CD14-positive monocyte (primary cell): Measurements from ENCODE around the gene CENPU. TPM values are rescaled to one million over a fixed set of nuclear protein-coding genes. Genes with fewer than 3 reads are reported as not detected.

Experiments
- DNase-seq, 3 donors: peaks; one replicate each; pipeline ENCODE4 v3.0.0-alpha.2; 2011 to 2022
- H2AFZ ChIP-seq: 2 replicates; pipeline ENCODE4 v1.6.0; 2012; ENCODE audit warnings: mild to moderate bottlenecking, low read depth, low read length, inconsistent platforms; ENCODE audit not compliant: insufficient read depth, poor library complexity, severe bottlenecking
- H3K27ac ChIP-seq, 2 donors: 1 replicate in 1 of 2; 2 replicates in 1 of 2; pipeline ENCODE4 v1.5.1; 2012 to 2013; ENCODE audit warnings: low read length in 2 of 2, control low read depth in 1 of 2, inconsistent platforms in 1 of 2, low read depth in 1 of 2, mild to moderate bottlenecking in 1 of 2
- H3K27me3 ChIP-seq, 2 donors: one replicate each; pipeline versions ENCODE4 v1.6.0 to v1.6.1; 2011 to 2013; ENCODE audit warnings: low read length in 2 of 2; ENCODE audit not compliant: control insufficient read depth in 2 of 2, insufficient read depth in 2 of 2
- H3K36me3 ChIP-seq, 2 donors: replicated peaks in 1 of 2; 1 replicate in 1 of 2; 2 replicates in 1 of 2; pipeline versions ENCODE4 v1.5.1 to v1.6.1; 2012 to 2013; ENCODE audit warnings: low read length in 2 of 2, control low read depth in 1 of 2, inconsistent platforms in 1 of 2, mild to moderate bottlenecking in 1 of 2; ENCODE audit not compliant: insufficient read depth in 2 of 2, control insufficient read depth in 1 of 2
- H3K4me1 ChIP-seq, 2 donors: 1 replicate in 1 of 2; 2 replicates in 1 of 2; pipeline versions ENCODE4 v1.5.1 to v1.6.1; 2012 to 2013; ENCODE audit warnings: low read length in 2 of 2, control low read depth in 1 of 2, inconsistent platforms in 1 of 2, mild to moderate bottlenecking in 1 of 2, moderate library complexity in 1 of 2; ENCODE audit not compliant: insufficient read depth in 2 of 2, control insufficient read depth in 1 of 2
- H3K4me2 ChIP-seq: replicated peaks from 2 replicates; pipeline ENCODE3; 2012; ENCODE audit warnings: low read length, moderate library complexity, mild to moderate bottlenecking; ENCODE audit not compliant: poor library complexity, severe bottlenecking; ENCODE audit errors: extremely low read depth
- H3K4me3 ChIP-seq, 3 experiments: fragments of 200-600 bp in 1 of 3; sonication (generic) in 1 of 3; replicated peaks in 1 of 3; 1 replicate in 2 of 3; 2 replicates in 1 of 3; pipeline ENCODE4 v1.5.1; 2011 to 2013; ENCODE audit warnings: low read length in 3 of 3, mild to moderate bottlenecking in 3 of 3, control low read depth in 2 of 3, low read depth in 2 of 3, inconsistent platforms in 1 of 3, moderate library complexity in 1 of 3
- H3K79me2 ChIP-seq: 2 replicates; pipeline ENCODE4 v1.6.0; 2012; ENCODE audit warnings: mild to moderate bottlenecking, control low read depth, inconsistent platforms, low read length, moderate library complexity; ENCODE audit not compliant: insufficient read depth
- H3K9ac ChIP-seq: 2 replicates; pipeline ENCODE4 v1.6.0; 2017; ENCODE audit warnings: low read length, mild to moderate bottlenecking; ENCODE audit not compliant: insufficient read depth, poor library complexity, severe bottlenecking
- H3K9me3 ChIP-seq, 2 donors: replicated peaks in 1 of 2; 1 replicate in 1 of 2; 2 replicates in 1 of 2; pipeline versions ENCODE4 v1.5.1 to v1.6.1; 2012 to 2013; ENCODE audit warnings: low read length in 2 of 2, control low read depth in 1 of 2; ENCODE audit not compliant: control insufficient read depth in 1 of 2, insufficient read depth in 1 of 2
- H4K20me1 ChIP-seq: 2 replicates; pipeline ENCODE4 v1.6.0; 2012; ENCODE audit warnings: mild to moderate bottlenecking, low read length, control low read depth, moderate library complexity; ENCODE audit not compliant: insufficient read depth
- H3K27ac Mint-ChIP-seq, 7 donors: one replicate each; pipeline ENCODE4 v1.8.0; 2020; ENCODE audit warnings: mild to moderate bottlenecking in 7 of 7, mixed read lengths in 7 of 7, moderate library complexity in 6 of 7, inconsistent platforms in 2 of 7
- H3K27me3 Mint-ChIP-seq, 3 donors: one replicate each; pipeline ENCODE4 v1.8.0; 2021 to 2022; ENCODE audit warnings: low read depth in 3 of 3, mild to moderate bottlenecking in 3 of 3, mixed read lengths in 3 of 3, moderate library complexity in 3 of 3, inconsistent platforms in 1 of 3
- H3K36me3 Mint-ChIP-seq, 2 donors: one replicate each; pipeline ENCODE4 v1.8.0; 2020; ENCODE audit warnings: mixed read lengths in 2 of 2, inconsistent platforms in 1 of 2, mild to moderate bottlenecking in 1 of 2
- H3K4me1 Mint-ChIP-seq: one replicate; pipeline ENCODE4 v1.8.0; 2020; ENCODE audit warnings: mild to moderate bottlenecking, mixed read lengths
- H3K4me3 Mint-ChIP-seq, 2 donors: one replicate each; pipeline ENCODE4 v1.8.0; 2020; ENCODE audit warnings: mild to moderate bottlenecking in 2 of 2, mixed read lengths in 2 of 2, moderate library complexity in 1 of 2
- H3K9me3 Mint-ChIP-seq, 7 donors: one replicate each; pipeline ENCODE4 v1.8.0; 2020 to 2022; ENCODE audit warnings: mixed read lengths in 7 of 7, mild to moderate bottlenecking in 6 of 7, moderate library complexity in 6 of 7, inconsistent platforms in 2 of 7
- WGBS: methylation state at CpG from one replicate; pipeline ENCODE4 v1.1.5; 2013; ENCODE audit warnings: missing lambda C conversion rate; ENCODE audit not compliant: insufficient coverage; 5-methylcytosine and 5-hydroxymethylcytosine counted together
- intact Hi-C, 2 donors: fragments of 100-400 bp; cut with micrococcal nuclease; formaldehyde crosslinking; loops; one replicate each; pipeline versions ENCODE4 v1.15.0 to v1.15.1; 2023
- polyA plus RNA-seq, 3 donors: library from polyadenylated mRNA; depleted of rRNA in 1 of 3; unstranded in 2 of 3; stranded (reverse) in 1 of 3; fragments of 300-500 nt in 2 of 3; fragments of >200 nt in 1 of 3; fragmentation: Illumina TruSeq in 2 of 3; gene quantifications; 1 replicate in 2 of 3; 2 replicates in 1 of 3; pipeline ENCODE4 v1.2.3, GENCODE V29; 2012 to 2021
- TF ChIP-seq, protein P1 (sequence below): fragments of 200-600 bp; IDR thresholded peaks from one replicate; pipeline ENCODE4 v1.8.0; 2022; ENCODE audit warnings: antibody characterized with exemption, mild to moderate bottlenecking

Gene CENPU
- polyA plus RNA-seq, 3 donors, result 1.2 to 1.6 (median 1.5) TPM

DNA sequence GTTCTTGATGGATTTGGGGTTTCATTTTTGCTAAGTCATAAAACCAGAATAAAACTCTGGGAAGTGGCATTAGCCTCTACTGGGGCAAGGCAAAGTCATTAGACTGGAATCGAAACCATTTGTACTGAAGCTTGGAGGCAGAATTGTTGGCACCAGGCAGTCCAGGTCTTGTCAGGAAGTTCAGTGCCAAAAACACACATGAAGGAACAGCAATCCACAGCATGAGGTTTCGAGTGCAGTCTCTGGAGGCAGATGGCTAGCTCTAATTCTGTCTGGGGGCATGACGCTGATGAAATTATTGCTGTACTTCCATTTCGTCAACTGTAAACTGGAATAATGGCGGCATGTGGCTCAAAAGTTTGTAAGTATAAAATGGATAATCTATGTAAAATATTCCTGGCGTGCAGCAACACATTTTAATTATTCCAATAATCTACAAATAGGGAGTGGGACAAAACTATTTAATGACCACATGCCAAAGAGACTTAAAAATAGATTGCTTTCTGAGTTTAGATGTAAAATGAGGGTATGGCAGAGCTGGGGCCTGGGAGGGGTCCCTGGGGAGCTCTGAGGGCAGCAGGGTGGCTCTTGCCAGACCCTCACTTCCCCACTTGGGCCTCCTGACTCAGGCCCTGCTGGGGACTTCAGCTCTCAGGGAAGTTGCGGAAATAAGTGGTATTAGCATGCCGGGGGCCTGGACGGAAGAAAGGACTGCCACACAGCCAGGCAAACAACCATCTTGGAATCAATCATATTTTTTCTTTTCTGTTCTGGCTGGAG is 18.8 kb upstream of the CENPU start:
- DNase-seq, result no peak
- no peaks in the 10 kb centered on the region for H3K79me2 ChIP-seq
- no peak overlapping the region for H3K9ac ChIP-seq
- peaks cover 51 to 58% of the 10 kb centered on the region in 2 donors for H3K36me3 Mint-ChIP-seq
- peaks cover 43% of the 10 kb centered on the region for H3K4me1 Mint-ChIP-seq
- peak overlapping the region in 2 of 7 donors; percentile 4 to 60 for H3K27ac Mint-ChIP-seq
- peaks cover 33% of the 10 kb centered on the region for H4K20me1 ChIP-seq
- no peak overlapping the region for H3K4me3 Mint-ChIP-seq
- peaks cover 0 to 3% (median 0%) of the 10 kb centered on the region in 7 donors for H3K9me3 Mint-ChIP-seq
- H3K36me3 ChIP-seq, result peaks cover 40 to 55% of the 10 kb centered on the region in 2 donors
- TF ChIP-seq, protein P1, sequence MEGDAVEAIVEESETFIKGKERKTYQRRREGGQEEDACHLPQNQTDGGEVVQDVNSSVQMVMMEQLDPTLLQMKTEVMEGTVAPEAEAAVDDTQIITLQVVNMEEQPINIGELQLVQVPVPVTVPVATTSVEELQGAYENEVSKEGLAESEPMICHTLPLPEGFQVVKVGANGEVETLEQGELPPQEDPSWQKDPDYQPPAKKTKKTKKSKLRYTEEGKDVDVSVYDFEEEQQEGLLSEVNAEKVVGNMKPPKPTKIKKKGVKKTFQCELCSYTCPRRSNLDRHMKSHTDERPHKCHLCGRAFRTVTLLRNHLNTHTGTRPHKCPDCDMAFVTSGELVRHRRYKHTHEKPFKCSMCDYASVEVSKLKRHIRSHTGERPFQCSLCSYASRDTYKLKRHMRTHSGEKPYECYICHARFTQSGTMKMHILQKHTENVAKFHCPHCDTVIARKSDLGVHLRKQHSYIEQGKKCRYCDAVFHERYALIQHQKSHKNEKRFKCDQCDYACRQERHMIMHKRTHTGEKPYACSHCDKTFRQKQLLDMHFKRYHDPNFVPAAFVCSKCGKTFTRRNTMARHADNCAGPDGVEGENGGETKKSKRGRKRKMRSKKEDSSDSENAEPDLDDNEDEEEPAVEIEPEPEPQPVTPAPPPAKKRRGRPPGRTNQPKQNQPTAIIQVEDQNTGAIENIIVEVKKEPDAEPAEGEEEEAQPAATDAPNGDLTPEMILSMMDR, result no peak
- H3K27ac ChIP-seq, result no peak overlapping the region
- no peak overlapping the region for H3K4me3 ChIP-seq
- H3K9me3 ChIP-seq, result no peaks in the 10 kb centered on the region
- H3K27me3 Mint-ChIP-seq, result peaks cover 0 to 4% (median 0%) of the 10 kb centered on the region in 3 donors
- H3K4me1 ChIP-seq, result peaks cover 22 to 32% of the 10 kb centered on the region in 2 donors
- intact Hi-C loops, result loop anchor here in 1 of 2 donors (5.0 kb wide), 1 partner anchor 35 kb away; no protein-coding TSS in a partner anchor
- WGBS, result 89% methylated on average over 4 of the region's 9 CpGs
- H2AFZ ChIP-seq, result no peak overlapping the region
- H3K4me2 ChIP-seq, result no peak overlapping the region
- H3K27me3 ChIP-seq, result no peaks in the 10 kb centered on the region

GRCh38 chr4:184751585-184751956 is 17.7 kb upstream of the CENPU start:
- no peak for DNase-seq
- Histone ChIP-seq H3K4me2 (no peak overlapping the region), H3K27me3 (no peaks in the 10 kb centered on the region), H4K20me1 (peaks cover 25% of the 10 kb centered on the region), H3K4me1 (peaks cover 33 to 43% of the 10 kb centered on the region in 2 donors), H3K36me3 (peaks cover 29 to 44% of the 10 kb centered on the region in 2 donors), H3K27ac (no peak overlapping the region), H3K9me3 (no peaks in the 10 kb centered on the region), H3K79me2 (no peaks in the 10 kb centered on the region), H2AFZ (no peak overlapping the region), H3K4me3 (no peak overlapping the region), H3K9ac (no peak overlapping the region)
- H3K27ac Mint-ChIP-seq, result peak overlapping the region in 3 of 7 donors; percentile 36 to 60 (median 46)
- peaks cover 0 to 3% (median 0%) of the 10 kb centered on the region in 7 donors for H3K9me3 Mint-ChIP-seq
- H3K4me3 Mint-ChIP-seq, result no peak overlapping the region
- intact Hi-C loops, result loop anchor here in 1 of 2 donors (5.0 kb wide), 1 partner anchor 36 kb away; no protein-coding TSS in a partner anchor
- TF ChIP-seq, protein P1, result no peak
- H3K36me3 Mint-ChIP-seq, result peaks cover 40 to 47% of the 10 kb centered on the region in 2 donors
- peaks cover 54% of the 10 kb centered on the region for H3K4me1 Mint-ChIP-seq
- 0% methylated on average over 6 of the region's 6 CpGs for WGBS
- peaks cover 0 to 4% (median 0%) of the 10 kb centered on the region in 3 donors for H3K27me3 Mint-ChIP-seq
